SK-MEL-5 (cell line): ENCODE results near the gene ARID3A. TPM values are rescaled to one million over a fixed set of nuclear protein-coding genes. Genes with fewer than 3 reads are reported as not detected.

Experiments
- DNase-seq: peaks from one replicate; pipeline ENCODE4 v3.0.0-alpha.2; 2016; ENCODE audit warnings: low read depth, low spot score
- in situ Hi-C: cut with HindIII; loops from 2 replicates; pipeline ENCODE4 v1.10.0; 2016; ENCODE audit warnings: low sequenced_read_pairs, high pct_unique_total_duplicates, low pct_unique_long_range_greater_than_20kb
- total RNA-seq: library from RNA; depleted of rRNA; stranded (reverse); fragments of >200 nt; shearing (Covaris generic); gene quantifications from 2 replicates; pipeline ENCODE4 v1.2.3, GENCODE V29; 2014

Gene ARID3A
- total RNA-seq, 1 experiment from 2014 or later: 6.6 TPM

GRCh38 chr19:964116-964520, 38.3 kb downstream of the ARID3A start:
- in situ Hi-C loops: no loop called here
- no peak for DNase-seq

- peak; percentile 27 for DNase-seq
- in situ Hi-C loops: no loop called here
These were observed 39.2 kb downstream of the ARID3A start for GRCh38 chr19:964761-965694.

GRCh38 chr19:966485-967088, 40.8 kb downstream of the ARID3A start:
- in situ Hi-C loops: no loop called here
- no peak for DNase-seq

- in situ Hi-C loops: no loop called here
- no peak for DNase-seq
These were observed 44.9 kb downstream of the ARID3A start for GRCh38 chr19:970695-971094.

GRCh38 chr19:971795-972194, 46.0 kb downstream of the ARID3A start:
- no peak for DNase-seq
- in situ Hi-C loops: no loop called here

- in situ Hi-C loops: no loop called here
These were observed 46.4 kb downstream of the ARID3A start for GRCh38 chr19:972281-972680.

GRCh38 chr19:973726-974563, 48.1 kb downstream of the ARID3A start:
- in situ Hi-C loops: no loop called here
- no peak for DNase-seq

More at GRCh38 chr19:972281-972680, 46.4 kb downstream of the ARID3A start:
- no peak for DNase-seq

- no peak for DNase-seq
- in situ Hi-C loops: no loop called here
These were observed 48.9 kb downstream of the ARID3A start for GRCh38 chr19:974564-975257.

- in situ Hi-C loops: no loop called here
- DNase-seq: no peak
These were observed 50.6 kb downstream of the ARID3A start for GRCh38 chr19:976476-976875.

- in situ Hi-C loops: no loop called here
- no peak for DNase-seq
These were observed 51.2 kb downstream of the ARID3A start for GRCh38 chr19:977058-977464.

- no peak for DNase-seq
These were observed 53.5 kb downstream of the ARID3A start for GRCh38 chr19:979318-979741.

GRCh38 chr19:980133-980998, 54.5 kb downstream of the ARID3A start:
- in situ Hi-C loops: no loop called here
- DNase-seq: no peak

More at GRCh38 chr19:979318-979741, 53.5 kb downstream of the ARID3A start:
- in situ Hi-C loops: no loop called here

- in situ Hi-C loops: no loop called here
These were observed 56.8 kb downstream of the ARID3A start for GRCh38 chr19:982567-983170.

GRCh38 chr19:984165-984967, 58.5 kb downstream of the ARID3A start, which contains the start of gene WDR18:
TSS of gene WDR18 (plus strand) at chr19:984345. CDS start at chr19:984354, 9 bp downstream.
- in situ Hi-C loops: no loop called here
- DNase-seq: peak; percentile 86

More at GRCh38 chr19:982567-983170, 56.8 kb downstream of the ARID3A start:
- DNase-seq: peak; percentile 59

GRCh38 chr19:986083-986482, 60.2 kb downstream of the ARID3A start:
- in situ Hi-C loops: no loop called here
- no peak for DNase-seq
